Measurements from ENCODE around the gene SVOPL. TPM values are rescaled to one million over a fixed set of nuclear protein-coding genes. Genes with fewer than 3 reads are reported as not detected.

The SVOPL gene
- total and polyA plus RNA-seq, 2 donors (not counting 1 experiment from before 2014, with no cell fraction given), result not detected

- no peaks in the 10 kb centered on the region for H3K4me1 ChIP-seq (ENCODE audit: control insufficient read depth in 2 of 2, insufficient read depth in 2 of 2, low read length in 2 of 2)
- no peak overlapping the region for H3K9ac ChIP-seq (ENCODE audit: low read length)
- ChIA-PET POLR2A (no interaction called here), CTCF (no interaction called here)
- peaks cover 0 to 31% (median 2%) of the 10 kb centered on the region in 3 donors for H3K9me3 ChIP-seq (ENCODE audit: control extremely low read depth in 1 of 3, control insufficient read depth in 2 of 3, insufficient read depth in 1 of 3, low read length in 2 of 3)
- intact Hi-C loops (cut with micrococcal nuclease), result no loop called here
- Mint-ChIP-seq H3K27me3 (no peaks in the 10 kb centered on the region), H3K27ac (no peak overlapping the region), H3K4me3 (no peak overlapping the region), H3K9me3 (ENCODE audit: insufficient read depth) (peaks cover 5% of the 10 kb centered on the region), H3K4me1 (no peaks in the 10 kb centered on the region)
- no peak overlapping the region for H3K27ac ChIP-seq (ENCODE audit: low read length in 2 of 2)
- ATAC-seq (ENCODE audit: low read depth) (no peak), DNase-seq (no peak)
- no peak overlapping the region for H3K4me3 ChIP-seq (ENCODE audit: control extremely low read depth in 1 of 5, extremely low read depth in 1 of 5, insufficient read depth in 1 of 5, low read depth in 2 of 5, low read length in 4 of 5)
- H3K36me3 ChIP-seq (replicated peaks in 1 of 2; ENCODE audit: control extremely low read depth in 1 of 2, control insufficient read depth in 1 of 2, extremely low read depth in 1 of 2, insufficient read depth in 2 of 2, low read length in 1 of 2), result no peaks in the 10 kb centered on the region
- H3K79me2 ChIP-seq (ENCODE audit: control insufficient read depth, insufficient read depth, low read length), result no peaks in the 10 kb centered on the region
- no peaks in the 10 kb centered on the region for H4K20me1 ChIP-seq (ENCODE audit: control insufficient read depth, insufficient read depth, low read length, poor library complexity, severe bottlenecking)
- H3K27me3 ChIP-seq (replicated peaks in 1 of 4; ENCODE audit: control extremely low read depth in 1 of 4, control insufficient read depth in 3 of 4, insufficient read depth in 4 of 4, low read length in 3 of 4), result no peaks in the 10 kb centered on the region
- H2AFZ ChIP-seq (ENCODE audit: insufficient read depth, low read depth, low read length, poor library complexity, severe bottlenecking), result no peak overlapping the region
- WGBS (ENCODE audit: insufficient coverage), result 87% methylated on average over 2 of the region's 5 CpGs
- H3K4me2 ChIP-seq (replicated peaks; ENCODE audit: low read depth, low read length, poor library complexity, severe bottlenecking), result no peak overlapping the region
- TF ChIP-seq CTCF (IDR thresholded peaks at IDR 0.05), result no peak
- TF ChIP-seq EZH2 (IDR thresholded peaks at IDR 0.05; ENCODE audit: borderline replicate concordance, insufficient read depth, low read depth, low read length, poor library complexity, severe bottlenecking), result no peak
These were observed 51.7 kb downstream of the SVOPL start for GRCh38 chr7:138649506-138649905.

- POLR2A ChIA-PET, result no interaction called here
These were observed 55.9 kb downstream of the SVOPL start for GRCh38 chr7:138645284-138645683.

More at GRCh38 chr7:138645284-138645683, 55.9 kb downstream of the SVOPL start:
- H4K20me1 ChIP-seq (ENCODE audit: control insufficient read depth, insufficient read depth, low read length, poor library complexity, severe bottlenecking), result no peaks in the 10 kb centered on the region
- intact Hi-C loops (cut with micrococcal nuclease), result no loop called here
- H3K27ac Mint-ChIP-seq, result no peak overlapping the region
- DNase-seq (no peak), ATAC-seq (ENCODE audit: low read depth) (no peak)
- no peaks in the 10 kb centered on the region for H3K4me1 Mint-ChIP-seq
- TF ChIP-seq EZH2 (IDR thresholded peaks at IDR 0.05; ENCODE audit: borderline replicate concordance, insufficient read depth, low read depth, low read length, poor library complexity, severe bottlenecking) (no peak), CTCF (IDR thresholded peaks at IDR 0.05) (no peak)
- H2AFZ ChIP-seq (ENCODE audit: insufficient read depth, low read depth, low read length, poor library complexity, severe bottlenecking), result no peak overlapping the region
- H3K27ac ChIP-seq (ENCODE audit: low read length in 2 of 2), result no peak overlapping the region
- H3K36me3 ChIP-seq (replicated peaks in 1 of 2; ENCODE audit: control extremely low read depth in 1 of 2, control insufficient read depth in 1 of 2, extremely low read depth in 1 of 2, insufficient read depth in 2 of 2, low read length in 1 of 2), result no peaks in the 10 kb centered on the region
- H3K9me3 ChIP-seq (ENCODE audit: control extremely low read depth in 1 of 3, control insufficient read depth in 2 of 3, insufficient read depth in 1 of 3, low read length in 2 of 3), result peaks cover 0 to 13% (median 0%) of the 10 kb centered on the region in 3 donors
- WGBS (ENCODE audit: insufficient coverage), result 92% methylated on average over 7 of the region's 7 CpGs
- no peaks in the 10 kb centered on the region for H3K4me1 ChIP-seq (ENCODE audit: control insufficient read depth in 2 of 2, insufficient read depth in 2 of 2, low read length in 2 of 2)
- H3K27me3 Mint-ChIP-seq, result no peaks in the 10 kb centered on the region
- no peak overlapping the region for H3K9ac ChIP-seq (ENCODE audit: low read length)
- H3K4me3 Mint-ChIP-seq, result no peak overlapping the region
- no peaks in the 10 kb centered on the region for H3K79me2 ChIP-seq (ENCODE audit: control insufficient read depth, insufficient read depth, low read length)
- no peak overlapping the region for H3K4me3 ChIP-seq (ENCODE audit: control extremely low read depth in 1 of 5, extremely low read depth in 1 of 5, insufficient read depth in 1 of 5, low read depth in 2 of 5, low read length in 4 of 5)
- CTCF ChIA-PET, result no interaction called here
- H3K4me2 ChIP-seq (replicated peaks; ENCODE audit: low read depth, low read length, poor library complexity, severe bottlenecking), result no peak overlapping the region
- no peaks in the 10 kb centered on the region for H3K27me3 ChIP-seq (replicated peaks in 1 of 4; ENCODE audit: control extremely low read depth in 1 of 4, control insufficient read depth in 3 of 4, insufficient read depth in 4 of 4, low read length in 3 of 4)
- peaks cover 4% of the 10 kb centered on the region for H3K9me3 Mint-ChIP-seq (ENCODE audit: insufficient read depth)
